ENCODE results near the gene SLC8B1.

DNA sequence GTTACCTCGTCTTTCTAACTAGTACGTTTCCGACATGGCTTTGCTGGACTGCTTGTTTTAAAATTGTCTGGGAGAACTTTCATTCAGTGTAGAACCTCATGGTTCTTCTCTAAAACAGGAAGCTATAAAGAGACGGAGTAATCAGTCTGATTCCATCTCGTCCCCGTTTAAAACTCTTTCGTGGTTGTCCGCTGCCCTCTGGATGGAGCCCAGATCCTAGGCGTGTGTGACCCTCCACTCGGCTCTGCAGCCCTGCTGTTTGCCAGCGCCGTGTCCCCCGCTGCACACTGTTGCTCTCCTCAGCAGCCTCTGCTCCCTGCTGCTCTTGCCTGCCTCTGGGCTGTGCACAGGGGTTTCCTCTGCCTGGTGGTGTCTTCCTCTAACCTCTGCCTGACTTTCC lies 50.2 kb downstream of the SLC8B1 start:
- TF ChIP-seq, protein P1, sequence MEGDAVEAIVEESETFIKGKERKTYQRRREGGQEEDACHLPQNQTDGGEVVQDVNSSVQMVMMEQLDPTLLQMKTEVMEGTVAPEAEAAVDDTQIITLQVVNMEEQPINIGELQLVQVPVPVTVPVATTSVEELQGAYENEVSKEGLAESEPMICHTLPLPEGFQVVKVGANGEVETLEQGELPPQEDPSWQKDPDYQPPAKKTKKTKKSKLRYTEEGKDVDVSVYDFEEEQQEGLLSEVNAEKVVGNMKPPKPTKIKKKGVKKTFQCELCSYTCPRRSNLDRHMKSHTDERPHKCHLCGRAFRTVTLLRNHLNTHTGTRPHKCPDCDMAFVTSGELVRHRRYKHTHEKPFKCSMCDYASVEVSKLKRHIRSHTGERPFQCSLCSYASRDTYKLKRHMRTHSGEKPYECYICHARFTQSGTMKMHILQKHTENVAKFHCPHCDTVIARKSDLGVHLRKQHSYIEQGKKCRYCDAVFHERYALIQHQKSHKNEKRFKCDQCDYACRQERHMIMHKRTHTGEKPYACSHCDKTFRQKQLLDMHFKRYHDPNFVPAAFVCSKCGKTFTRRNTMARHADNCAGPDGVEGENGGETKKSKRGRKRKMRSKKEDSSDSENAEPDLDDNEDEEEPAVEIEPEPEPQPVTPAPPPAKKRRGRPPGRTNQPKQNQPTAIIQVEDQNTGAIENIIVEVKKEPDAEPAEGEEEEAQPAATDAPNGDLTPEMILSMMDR (conservative IDR thresholded peaks at IDR 0.05; ENCODE audit: low read depth, low read length): no peak
- TF ChIP-seq EZH2 (IDR thresholded peaks at IDR 0.05; ENCODE audit: borderline replicate concordance, low read depth, low read length, poor library complexity, severe bottlenecking): no peak
